Epithelial cell of umbilical artery (primary cell): ENCODE data around the gene HTR2A. TPM values are rescaled to one million over a fixed set of nuclear protein-coding genes. Genes with fewer than 3 reads are reported as not detected.

Source experiments
- total RNA-seq: library from RNA; depleted of rRNA; stranded (reverse); fragments of >200 nt; gene quantifications from 2 replicates; pipeline ENCODE4 v1.2.3, GENCODE V29; 2014

HTR2A gene
- under 0.01 TPM in 1 of 2 replicates, not detected in the other for total RNA-seq

GRCh38 chr13:46896341-46897137, at the start of gene HTR2A:
TSS of gene HTR2A (minus strand) at chr13:46897053. CDS start at chr13:46895906, 1,147 bp downstream.

GRCh38 chr13:46796515-46797474, 100.1 kb downstream of the HTR2A start, which contains the start of gene ESD:
TSS of gene ESD (minus strand) at chr13:46797161. CDS start at chr13:46791413, 5,748 bp downstream.

Other genes starting within 250 kb of the HTR2A start
- gene ESD, start 99.9 kb downstream of the HTR2A start, total RNA-seq, result 76.7 and 88.1 TPM in 2 replicates